CD4-positive, alpha-beta T cell treated with Interleukin-4 for 1 hour (primary cell): Measurements from ENCODE around the gene TMEM217.

ENCODE experiments used
- DNase-seq, 2 donors: peaks; one replicate each; pipeline ENCODE4 v3.0.0-alpha.2; 2020 to 2022

Gene TMEM217

GRCh38 chr6:37177935-37178517, 79.9 kb downstream of the TMEM217 start:
- DNase-seq: no peak

- peak in 1 of 2 donors; percentile 47 for DNase-seq
These were observed 80.6 kb downstream of the TMEM217 start for GRCh38 chr6:37177077-37177934.

- DNase-seq: no peak
These were observed 81.5 kb downstream of the TMEM217 start for GRCh38 chr6:37176268-37177076.

- peak in 1 of 2 donors; percentile 44 for DNase-seq
These were observed 82.3 kb downstream of the TMEM217 start for GRCh38 chr6:37175332-37176267.

GRCh38 chr6:37174515-37175331, 83.2 kb downstream of the TMEM217 start:
- no peak for DNase-seq

- DNase-seq: no peak
These were observed 83.8 kb downstream of the TMEM217 start for GRCh38 chr6:37174196-37174514.

GRCh38 chr6:37173493-37174195, 84.3 kb downstream of the TMEM217 start:
- peak; percentile 32 to 45 for DNase-seq

GRCh38 chr6:37172912-37173492, 84.9 kb downstream of the TMEM217 start:
- no peak for DNase-seq

- peak; percentile 94 to 97 for DNase-seq
These were observed 85.8 kb downstream of the TMEM217 start for GRCh38 chr6:37171970-37172812.

- peak in 1 of 2 donors; percentile 16 for DNase-seq
These were observed 86.6 kb downstream of the TMEM217 start for GRCh38 chr6:37171201-37171969.

GRCh38 chr6:37170273-37171200, 87.4 kb downstream of the TMEM217 start:
- peak; percentile 40 to 43 for DNase-seq

GRCh38 chr6:37169496-37170272, 88.3 kb downstream of the TMEM217 start, which contains the start of gene PIM1:
PIM1 (plus strand) TSS chr6:37170152; CDS start chr6:37170576, 424 bp downstream.
- DNase-seq: peak; percentile 99

GRCh38 chr6:37168811-37169495, 89.0 kb downstream of the TMEM217 start:
- DNase-seq: no peak

- DNase-seq: no peak
These were observed 89.7 kb downstream of the TMEM217 start for GRCh38 chr6:37168163-37168758.

- DNase-seq: no peak
These were observed 95.2 kb downstream of the TMEM217 start for GRCh38 chr6:37162740-37163139.
